ENCODE results near the gene CLASP1.
"Not testable (repeated sequence)": the region's sequence is repeated elsewhere in the genome, so short reads cannot be mapped to it uniquely, and the experiment has no call there.

The CLASP1 gene

GRCh38 chr2:121456325-121456724 is 192.9 kb downstream of the CLASP1 start:
- no peak for DNase-seq

- no peak for DNase-seq
These were observed 193.8 kb downstream of the CLASP1 start for GRCh38 chr2:121455446-121455845.

- DNase-seq: no peak
These were observed 194.6 kb downstream of the CLASP1 start for GRCh38 chr2:121454549-121455090.

- DNase-seq: no peak
These were observed 197.9 kb downstream of the CLASP1 start for GRCh38 chr2:121451398-121451797.

- DNase-seq: no peak
These were observed 199.0 kb downstream of the CLASP1 start for GRCh38 chr2:121450301-121450700.

- no peak for DNase-seq
These were observed 202.5 kb downstream of the CLASP1 start for GRCh38 chr2:121446647-121447241.

- no peak for DNase-seq
These were observed 206.4 kb downstream of the CLASP1 start for GRCh38 chr2:121442889-121443288.

- DNase-seq: not testable (repeated sequence)
These were observed 211.0 kb downstream of the CLASP1 start for GRCh38 chr2:121438290-121438689.

- no peak for DNase-seq
These were observed 212.3 kb downstream of the CLASP1 start for GRCh38 chr2:121436918-121437317.

- no peak for DNase-seq
These were observed 213.5 kb downstream of the CLASP1 start for GRCh38 chr2:121435790-121436189.

GRCh38 chr2:121431214-121431613 is 218.0 kb downstream of the CLASP1 start:
- no peak for DNase-seq

- DNase-seq: no peak
These were observed 219.2 kb downstream of the CLASP1 start for GRCh38 chr2:121429927-121430520.

GRCh38 chr2:121429119-121429903 is 220.0 kb downstream of the CLASP1 start:
- no peak for DNase-seq

- no peak for DNase-seq
These were observed 222.0 kb downstream of the CLASP1 start for GRCh38 chr2:121427187-121427689.

- DNase-seq: no peak
These were observed 228.8 kb downstream of the CLASP1 start for GRCh38 chr2:121420486-121420885.

- DNase-seq: no peak
These were observed 230.1 kb downstream of the CLASP1 start for GRCh38 chr2:121419081-121419699.

GRCh38 chr2:121418494-121419058 is 230.7 kb downstream of the CLASP1 start:
- DNase-seq: no peak

GRCh38 chr2:121417826-121418225 is 231.4 kb downstream of the CLASP1 start:
- DNase-seq: no peak

- DNase-seq: no peak
These were observed 233.5 kb downstream of the CLASP1 start for GRCh38 chr2:121415727-121416126.

- DNase-seq: no peak
These were observed 236.9 kb downstream of the CLASP1 start for GRCh38 chr2:121412349-121412748.

- no peak for DNase-seq
These were observed 239.3 kb downstream of the CLASP1 start for GRCh38 chr2:121409966-121410365.

GRCh38 chr2:121409388-121409787 is 239.9 kb downstream of the CLASP1 start:
- DNase-seq: no peak

- no peak for DNase-seq
These were observed 240.6 kb downstream of the CLASP1 start for GRCh38 chr2:121408641-121409040.

Data from NCI-H1694 treated with DMSO at 0.1 percent for 48 hours (cell line).